Activated CD4-positive, alpha-beta T cell treated with anti-CD3 and anti-CD28 coated beads for 4 hours (primary cell): ENCODE measurements around the gene NOTUM.
"Not testable (repeated sequence)": the region's sequence is repeated elsewhere in the genome, so short reads cannot be mapped to it uniquely, and the experiment has no call there.

Experiments used
- DNase-seq, 2 donors: peaks; one replicate each; pipeline ENCODE4 v3.0.0-alpha.2; 2020

The NOTUM gene

DNA sequence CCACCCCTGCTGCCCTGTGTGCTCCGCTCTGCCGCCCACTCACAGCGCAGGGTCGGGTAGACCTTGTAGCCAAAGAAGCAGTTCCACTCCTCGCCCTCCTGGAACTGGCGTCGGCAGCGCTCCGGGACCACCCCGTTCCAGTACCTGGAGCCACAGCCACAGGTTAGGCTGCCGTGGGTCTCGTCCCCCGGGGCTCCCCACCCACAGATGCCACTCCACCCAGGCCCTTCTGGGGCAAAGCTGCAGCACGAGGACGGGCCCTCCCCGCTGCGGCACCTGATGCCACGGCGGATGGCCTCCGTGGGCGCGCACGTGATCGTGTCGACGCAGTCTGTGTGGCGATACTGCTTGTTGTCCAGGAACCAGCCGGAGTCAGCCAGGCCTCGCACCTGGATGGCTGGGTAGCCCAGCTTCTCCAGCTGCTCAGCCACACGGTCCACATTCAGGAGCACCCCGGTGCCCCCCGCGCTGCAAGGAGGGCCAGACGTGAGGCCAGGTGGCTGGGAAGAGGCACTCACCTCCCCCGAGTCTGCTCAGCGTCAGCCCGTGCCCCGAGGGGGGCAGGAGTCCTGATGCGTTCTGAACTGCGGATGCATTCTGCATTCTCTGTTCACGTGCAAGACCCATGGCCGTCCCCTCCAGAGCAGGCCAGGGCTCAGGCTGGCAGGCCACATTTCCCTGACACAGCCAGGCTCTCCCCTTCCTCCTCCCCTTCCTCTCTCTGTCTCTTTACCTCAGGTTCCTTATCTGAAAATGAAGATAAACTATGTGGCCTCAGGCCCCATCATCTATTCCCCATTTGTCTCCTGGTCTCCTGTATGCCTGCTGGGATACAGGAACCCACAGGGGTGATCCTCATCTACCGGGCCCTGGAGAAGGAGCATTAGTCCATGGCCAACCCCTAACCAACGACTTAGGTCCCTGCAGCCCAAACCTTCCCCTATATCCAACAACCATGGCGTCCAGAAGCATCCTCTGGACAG, 4.1 kb downstream of the NOTUM start:
- no peak for DNase-seq

DNA sequence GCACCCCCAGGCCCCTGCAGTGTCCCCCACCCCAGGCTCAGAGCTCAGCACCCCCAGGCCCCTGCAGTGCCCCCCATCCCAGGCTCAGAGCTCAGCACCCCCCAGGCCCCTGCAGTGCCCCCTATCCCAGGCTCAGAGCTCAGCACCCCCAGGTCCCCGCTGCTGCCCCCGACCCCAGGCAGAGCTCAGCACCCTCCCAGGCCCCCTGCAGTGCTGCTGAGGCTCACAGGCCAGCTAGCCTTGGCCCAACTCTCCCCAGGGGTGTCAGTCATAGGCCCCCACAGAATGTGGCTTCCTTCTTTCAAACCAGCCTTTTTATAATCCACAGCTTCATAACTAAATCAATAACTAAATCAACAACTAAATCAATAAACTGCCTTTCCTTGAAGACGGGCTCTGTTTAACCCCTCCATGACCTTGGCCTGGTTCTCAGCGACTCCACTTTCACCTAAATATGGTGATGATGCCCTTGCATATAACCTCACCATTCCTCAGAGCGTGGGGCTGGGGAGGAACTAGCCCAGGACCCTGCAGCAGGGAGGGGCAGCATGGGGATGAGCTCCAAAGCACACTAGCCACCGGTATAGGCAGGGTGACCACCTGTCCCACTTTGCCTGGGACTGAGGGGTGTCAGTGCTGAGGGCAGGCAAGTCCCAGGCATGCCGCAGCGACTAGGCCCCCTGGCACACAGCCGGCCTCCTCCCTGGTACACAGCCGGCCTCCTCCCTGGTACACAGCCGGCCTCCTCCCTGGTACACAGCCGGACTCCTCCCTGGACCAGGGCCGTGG, 5.0 kb downstream of the NOTUM start:
- no peak for DNase-seq

DNA sequence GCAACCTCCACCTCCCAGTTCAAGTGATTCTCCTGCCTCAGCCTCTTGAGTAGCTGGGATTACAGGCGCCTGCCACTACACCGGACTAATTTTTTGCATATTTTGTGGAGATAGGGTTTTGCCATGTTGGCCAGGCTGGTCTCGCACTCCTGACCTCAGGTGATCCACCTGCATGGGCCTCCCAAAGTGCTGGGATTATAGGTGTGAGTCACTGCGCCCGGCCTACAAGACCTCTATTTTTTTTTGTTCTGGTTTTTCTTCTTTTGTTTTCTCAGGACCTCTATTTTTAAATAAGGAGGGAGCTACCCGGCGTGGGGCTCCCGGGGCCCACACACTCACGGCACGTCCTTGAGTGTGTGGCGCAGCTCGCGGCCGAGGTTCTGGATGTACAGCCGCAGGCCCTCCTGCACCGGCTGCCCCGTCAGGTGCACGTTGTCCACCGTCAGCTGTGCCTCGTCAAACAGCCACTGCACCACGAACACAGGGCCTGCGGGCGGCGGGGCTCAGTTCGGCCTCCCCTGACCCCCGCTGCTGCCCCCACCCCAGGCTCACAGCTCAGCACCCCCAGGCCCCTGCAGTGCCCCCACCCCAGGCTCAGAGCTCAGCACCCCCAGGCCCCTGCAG, 5.8 kb downstream of the NOTUM start:
- DNase-seq, result no peak

DNA sequence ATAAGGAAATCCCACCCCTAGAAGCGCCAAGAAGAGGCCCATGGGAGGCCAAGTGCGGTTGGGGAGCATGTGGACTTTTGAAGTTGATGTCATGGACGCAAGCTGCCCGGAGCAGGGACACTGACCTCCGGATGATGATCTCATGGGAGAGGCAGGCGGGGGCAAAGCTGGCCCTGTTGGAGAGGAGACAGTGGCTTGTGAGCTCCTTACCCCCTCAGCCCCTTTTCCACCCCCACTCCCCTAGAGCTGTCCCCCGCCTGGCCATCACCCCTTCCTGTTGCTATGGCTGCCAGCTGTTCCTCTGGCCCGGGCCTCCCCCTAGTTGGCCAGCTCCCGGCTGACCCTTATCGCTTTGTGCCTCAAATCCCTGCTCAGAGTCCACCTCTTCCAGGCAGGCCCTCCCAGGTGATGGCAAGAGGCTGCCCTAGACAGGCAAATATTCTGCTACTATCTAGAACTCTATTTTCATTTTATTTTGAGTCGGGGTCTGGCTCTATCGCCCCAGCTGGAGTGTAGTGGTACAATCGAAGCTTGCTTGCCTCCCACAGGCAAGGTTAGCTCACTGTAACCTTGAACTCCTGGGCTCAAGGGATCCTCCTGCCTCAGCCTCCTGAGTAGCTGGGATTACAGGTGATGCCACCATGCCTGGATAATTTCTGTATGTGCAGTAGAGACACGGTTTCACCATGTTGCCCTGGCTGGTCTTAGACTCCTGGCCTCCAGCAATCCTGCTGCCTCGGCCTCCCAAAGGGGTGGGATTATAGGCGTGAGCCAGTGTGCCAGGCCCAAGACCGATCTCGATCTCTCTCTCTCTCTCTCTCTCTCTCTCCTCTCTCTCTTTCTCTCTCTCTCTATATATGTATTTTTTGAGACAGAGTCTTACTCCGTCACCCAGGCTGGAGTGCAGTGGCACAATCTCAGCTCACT, 6.6 kb downstream of the NOTUM start:
- no peak for DNase-seq

DNA sequence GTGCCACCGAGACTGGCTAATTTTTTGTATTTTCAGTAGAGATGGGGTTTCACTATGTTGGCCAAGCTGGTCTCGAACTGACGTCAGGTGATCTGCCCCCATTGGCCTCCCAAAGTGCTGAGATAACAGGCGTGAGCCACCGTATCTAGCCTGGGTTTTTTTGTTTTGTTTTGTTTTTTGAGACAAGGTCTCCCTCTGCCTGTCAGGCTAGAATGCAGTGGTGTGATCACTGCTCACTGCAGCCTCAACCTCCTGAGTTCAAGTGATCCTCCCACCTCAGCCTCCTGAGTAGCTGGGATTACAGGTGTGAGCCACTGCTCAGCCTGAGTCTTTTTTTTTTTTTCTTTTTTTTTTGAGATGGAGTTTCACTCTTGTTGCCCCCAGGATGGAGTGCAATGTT, 7.5 kb downstream of the NOTUM start:
- DNase-seq, result not testable (repeated sequence)

DNA sequence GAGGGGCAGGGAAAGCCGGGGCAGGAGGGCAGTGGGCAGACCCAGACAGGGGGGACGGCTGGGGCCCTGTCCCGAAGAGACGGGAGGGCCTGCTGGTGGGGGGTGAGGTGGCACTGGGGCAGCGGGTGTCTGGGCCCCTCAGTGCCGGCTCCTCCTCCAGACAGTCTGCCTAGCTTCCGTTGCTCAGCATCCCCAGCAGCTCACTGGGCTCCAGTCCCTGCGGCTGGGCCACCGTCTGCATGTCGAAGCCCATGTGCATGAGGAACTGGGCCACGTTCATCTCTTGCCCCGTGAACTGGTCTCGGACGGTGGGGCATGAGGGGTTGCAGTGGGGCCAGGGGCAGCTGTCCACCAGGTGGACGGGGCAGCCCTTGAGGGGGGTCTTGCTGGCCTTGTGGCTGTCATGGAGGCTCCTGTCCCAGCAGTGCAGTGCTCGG, 8.2 kb downstream of the NOTUM start:
- no peak for DNase-seq

DNA sequence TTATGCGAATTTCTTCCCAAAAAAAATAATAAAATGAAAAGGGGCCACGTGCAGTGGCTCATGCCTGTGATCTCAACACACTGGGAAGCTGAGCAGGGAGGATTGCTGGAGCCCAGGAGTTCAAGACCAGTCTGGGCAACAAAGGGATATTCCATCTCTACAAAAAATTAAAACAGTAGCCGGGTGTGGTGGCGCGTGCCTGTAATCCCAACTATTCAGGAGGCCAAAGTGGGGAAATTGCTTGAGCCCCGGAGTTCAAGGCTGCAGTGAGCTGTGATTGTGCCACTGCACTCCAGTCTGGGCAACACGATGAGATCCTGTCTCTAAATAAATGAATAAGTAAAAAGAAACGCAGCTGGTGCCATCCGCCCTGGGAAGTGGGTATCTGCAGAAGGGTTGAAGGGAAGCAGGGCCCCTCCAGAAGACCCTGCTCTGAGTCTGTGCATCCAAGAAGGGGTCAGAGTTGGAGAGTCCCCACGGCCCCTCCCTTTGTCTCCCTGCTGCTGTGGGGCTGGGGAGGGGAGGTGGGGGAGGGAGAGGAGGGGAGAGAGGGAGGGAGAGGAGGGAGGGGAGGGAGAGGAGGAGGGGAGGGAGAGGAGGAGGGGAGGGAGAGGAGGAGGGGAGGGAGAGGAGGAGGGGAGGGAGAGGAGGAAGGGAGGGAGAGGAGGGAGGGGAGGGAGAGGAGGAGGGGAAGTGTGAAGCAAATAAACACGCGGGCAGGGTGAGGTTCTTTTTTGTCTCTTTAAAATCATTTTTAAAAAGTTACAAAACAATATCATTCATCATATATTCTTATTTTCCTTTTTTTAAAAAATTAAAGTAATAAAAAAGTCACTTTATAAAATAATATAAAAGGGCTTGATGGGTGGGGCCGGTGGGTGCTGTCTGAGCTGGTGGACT, 9.0 kb downstream of the NOTUM start:
- DNase-seq, result no peak

DNA sequence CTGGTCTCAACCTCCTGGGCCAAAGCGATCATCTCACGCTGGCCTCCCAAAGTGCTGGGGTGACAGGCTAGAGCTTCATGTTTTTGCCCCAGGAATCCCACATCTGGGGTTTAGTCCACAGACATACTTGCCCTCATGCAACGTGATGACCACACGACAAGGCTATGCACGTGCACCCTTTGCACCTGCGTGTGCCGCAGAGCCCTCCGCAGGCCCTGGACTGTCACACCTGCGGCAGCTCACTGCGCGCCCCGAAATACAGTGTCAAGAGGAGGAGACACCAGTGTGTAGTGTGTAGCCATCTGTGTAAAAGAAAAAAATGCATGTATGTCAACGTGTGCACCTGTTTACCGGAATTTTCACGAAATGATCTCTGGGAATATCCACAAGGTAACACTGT, 10.5 kb downstream of the NOTUM start:
- DNase-seq, result no peak

DNA sequence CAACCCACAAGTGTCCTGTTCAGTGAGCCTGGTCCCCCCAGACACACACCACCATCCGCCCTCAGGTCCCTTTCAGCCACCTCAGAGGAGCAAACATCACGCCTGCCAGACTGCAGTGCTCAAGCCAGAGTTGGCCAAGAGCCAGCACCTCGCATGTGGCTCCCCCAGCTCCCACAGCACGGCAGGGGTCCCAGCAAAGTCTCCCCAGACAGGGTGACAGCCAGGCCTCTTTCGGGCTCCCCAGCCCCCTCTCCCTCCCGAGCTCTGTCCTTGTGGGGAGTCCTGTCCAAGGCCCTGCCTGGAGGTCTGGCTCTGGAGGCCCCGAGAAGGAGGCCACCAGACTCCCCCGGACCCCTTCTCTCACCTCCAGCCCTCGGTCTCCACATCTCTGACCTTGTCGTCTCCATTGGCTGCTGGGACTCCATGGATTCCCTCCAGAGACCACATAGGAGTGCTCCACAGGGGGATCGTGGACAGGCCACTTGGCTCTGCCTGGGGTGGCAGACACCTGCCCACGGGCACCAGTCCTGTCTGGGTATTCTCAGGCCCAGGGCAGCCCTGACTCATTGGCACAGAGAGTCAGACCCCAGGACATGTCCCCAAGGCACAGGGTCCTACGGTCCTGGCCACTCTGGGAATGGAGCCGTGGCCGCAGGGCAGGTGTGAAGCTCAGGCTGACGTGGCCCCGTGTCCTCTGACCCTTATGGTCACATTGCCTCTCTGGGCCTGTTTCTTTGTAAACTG, 12.2 kb downstream of the NOTUM start:
- no peak for DNase-seq

DNA sequence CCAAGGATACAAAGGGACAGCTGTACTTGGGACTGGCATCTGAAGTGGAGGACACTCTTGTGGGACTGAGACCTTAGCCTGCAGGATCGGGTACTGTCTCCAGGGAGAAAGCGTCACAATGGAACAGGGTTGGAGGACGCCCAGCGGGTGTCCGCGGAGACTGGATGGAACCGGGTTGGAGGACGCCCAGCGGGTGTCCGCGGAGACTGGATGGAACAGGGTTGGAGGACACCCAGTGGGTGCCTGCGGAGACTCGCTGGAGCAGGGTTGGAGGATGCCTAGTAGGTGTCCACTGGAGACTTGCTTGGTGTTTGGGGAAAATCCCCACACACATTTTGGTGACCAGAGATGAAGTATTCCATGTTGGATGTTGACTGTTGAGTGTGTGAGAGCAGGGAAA, 13.8 kb downstream of the NOTUM start, which contains the start of gene MYADML2:
Gene MYADML2 (minus strand): TSS at position 45 of the 400 bp plus-strand sequence. CDS start 5,492 bp downstream, outside the sequence.
- DNase-seq, result no peak

DNA sequence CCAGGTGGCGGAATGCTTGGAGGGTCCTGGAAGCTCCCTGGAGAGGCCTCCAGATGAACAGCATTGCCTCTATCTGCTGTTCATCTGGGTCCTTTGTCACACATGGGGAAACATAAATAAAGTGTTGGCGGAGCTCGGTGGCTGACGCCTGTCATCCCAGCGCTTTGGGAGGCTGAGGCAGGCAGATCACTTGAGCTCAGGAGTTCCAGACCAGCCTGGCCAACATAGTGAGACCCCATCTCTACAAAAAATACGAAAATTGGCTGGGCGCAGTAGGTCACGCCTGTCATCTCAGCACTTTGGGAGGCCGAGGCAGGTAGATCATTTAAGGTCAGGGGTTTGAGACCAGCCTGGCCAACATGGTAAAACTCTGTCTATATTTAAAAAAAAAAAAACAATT, 16.1 kb downstream of the NOTUM start:
- DNase-seq, result no peak

DNA sequence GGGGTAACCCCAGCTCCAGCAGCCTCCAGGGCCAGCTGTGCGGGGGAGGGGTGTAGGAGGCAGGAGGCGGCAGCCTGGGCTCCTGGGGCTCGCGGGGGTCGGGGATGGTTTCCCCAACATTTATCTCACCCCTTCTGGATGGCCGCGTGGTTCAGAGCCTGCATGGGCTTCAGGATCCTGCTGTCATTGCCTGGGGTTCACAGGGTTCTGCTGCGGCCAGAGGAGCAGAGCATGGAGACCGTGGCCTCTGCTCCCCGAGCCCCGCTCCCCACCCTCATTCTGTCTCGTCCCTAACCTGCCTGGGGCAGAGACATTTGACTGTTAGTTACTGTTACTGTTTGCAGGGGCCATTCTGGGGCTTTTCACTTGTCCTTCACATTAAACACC, 18.8 kb downstream of the NOTUM start:
- no peak for DNase-seq

DNA sequence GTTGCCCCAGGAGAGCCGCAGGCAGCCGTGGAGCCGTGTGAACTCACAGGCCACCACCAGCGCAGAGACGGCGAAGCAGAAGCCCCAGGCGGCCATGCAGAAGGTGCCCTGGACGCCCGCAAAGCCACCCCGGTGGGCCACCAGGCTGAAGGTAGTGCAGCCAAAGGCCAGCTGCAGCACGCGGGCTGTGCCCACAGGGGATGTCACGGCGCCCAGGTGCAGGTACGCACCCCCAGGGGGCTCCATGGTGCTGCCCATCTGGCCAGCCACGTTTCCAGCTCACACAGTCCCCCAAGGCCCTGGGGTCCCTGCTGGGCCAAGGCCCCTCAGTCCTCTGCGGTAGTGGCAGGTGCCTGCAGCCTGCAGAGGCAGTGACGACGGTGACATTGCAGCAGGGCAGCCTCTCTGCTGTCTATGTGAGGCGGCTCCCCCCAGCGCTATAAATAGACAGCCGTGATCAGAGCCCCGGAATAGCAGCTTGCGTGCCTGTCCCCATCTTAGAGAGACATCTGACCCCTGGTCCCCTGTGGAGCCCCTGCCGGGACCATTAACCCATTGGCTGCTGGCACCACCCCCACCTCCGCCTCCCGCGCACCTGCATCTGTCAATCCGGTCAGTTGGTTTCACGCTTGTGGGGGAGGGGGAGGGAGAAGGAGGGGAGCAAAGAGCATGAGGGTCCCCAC, 19.4 kb downstream of the NOTUM start:
- no peak for DNase-seq

DNA sequence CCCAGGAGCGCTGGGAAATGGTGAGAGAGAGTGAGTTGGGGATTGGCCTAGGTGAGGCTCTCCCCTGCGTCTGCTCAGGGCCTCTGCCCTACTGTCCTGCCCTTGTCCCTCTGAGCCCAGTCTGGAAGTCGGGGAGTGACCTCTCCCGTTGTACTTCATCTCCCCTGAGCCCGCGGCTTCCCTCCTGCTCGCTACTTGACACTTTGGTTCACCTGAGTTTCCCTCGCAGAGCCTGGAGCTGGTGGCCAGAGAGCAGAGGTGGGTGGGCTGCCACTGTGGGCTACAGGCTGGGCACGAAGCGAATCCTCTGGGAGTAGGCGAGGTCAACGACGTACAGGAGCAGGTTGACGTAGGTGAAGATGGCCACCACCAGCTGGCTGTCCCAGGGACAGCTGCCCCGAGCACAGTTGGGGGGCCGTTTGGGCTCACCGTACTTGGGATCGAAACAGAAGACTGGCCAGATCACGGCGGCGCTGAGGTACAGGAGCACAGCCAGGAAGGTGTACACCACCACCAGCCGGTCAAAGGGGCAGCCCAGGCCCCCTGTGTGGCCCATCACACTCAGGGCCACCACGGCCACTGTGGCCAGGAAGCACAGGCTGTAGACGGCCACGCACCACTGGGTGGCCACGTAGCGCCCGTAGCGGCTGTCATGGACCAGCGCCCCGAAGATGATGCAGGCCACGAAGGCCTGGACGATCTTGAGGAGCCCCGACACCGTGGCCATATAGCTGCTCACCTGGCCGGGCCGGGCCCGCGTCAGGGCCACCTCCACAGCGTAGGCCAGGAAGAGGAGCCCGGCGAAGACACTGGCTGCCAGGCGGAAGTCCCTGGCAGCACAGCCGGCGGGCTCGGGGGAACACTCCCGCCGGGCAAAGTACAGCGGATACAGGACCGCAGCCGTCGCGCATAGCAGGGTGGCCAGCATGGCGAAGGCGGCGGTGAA, 20.2 kb downstream of the NOTUM start:
- DNase-seq, result no peak

DNA sequence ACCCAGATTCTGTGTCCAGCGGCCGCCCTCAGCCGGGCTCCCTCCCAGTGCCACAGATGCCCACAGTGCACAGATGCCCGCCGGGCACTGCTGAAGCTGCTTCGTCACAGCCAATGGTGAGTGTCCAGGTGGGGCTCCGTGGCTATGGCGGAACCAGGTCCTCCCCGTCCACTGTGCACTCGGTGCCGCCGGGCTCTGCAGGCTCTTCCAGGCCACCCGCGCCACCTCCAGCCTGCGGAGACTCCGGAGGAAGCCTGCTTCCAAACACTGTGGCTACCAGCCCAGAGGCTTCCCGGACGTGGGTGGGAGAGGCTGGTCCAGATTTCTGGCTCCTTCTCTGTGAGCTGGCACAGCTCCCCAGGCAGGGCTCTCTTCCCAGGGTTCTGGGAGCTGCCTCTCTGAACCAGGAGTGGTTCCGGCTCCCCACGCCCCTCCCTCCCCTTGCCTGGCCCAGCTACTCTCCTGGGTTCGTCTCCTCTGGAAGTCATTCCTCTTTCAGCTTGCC, 21.1 kb downstream of the NOTUM start:
- no peak for DNase-seq

DNA sequence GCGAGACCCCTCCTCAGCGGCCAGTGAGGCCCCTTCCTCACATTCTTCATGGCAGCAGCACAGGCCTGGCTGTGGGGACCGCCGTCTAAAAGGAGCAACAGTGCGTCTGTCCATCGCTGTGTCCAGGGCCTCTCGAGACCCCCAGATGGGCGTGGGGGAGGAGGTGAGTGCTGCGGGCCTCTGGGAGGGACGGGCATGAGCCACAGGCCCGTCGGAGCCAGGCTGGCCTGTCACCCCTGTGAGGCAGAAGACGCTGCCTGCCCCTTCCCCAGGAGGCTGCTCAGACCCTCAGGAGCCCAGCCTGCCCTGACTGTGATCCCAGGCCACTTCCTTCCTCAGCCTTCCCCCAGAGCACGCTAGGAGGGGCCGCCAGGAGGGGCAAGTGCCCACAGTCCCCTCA, 21.8 kb downstream of the NOTUM start:
- no peak for DNase-seq

DNA sequence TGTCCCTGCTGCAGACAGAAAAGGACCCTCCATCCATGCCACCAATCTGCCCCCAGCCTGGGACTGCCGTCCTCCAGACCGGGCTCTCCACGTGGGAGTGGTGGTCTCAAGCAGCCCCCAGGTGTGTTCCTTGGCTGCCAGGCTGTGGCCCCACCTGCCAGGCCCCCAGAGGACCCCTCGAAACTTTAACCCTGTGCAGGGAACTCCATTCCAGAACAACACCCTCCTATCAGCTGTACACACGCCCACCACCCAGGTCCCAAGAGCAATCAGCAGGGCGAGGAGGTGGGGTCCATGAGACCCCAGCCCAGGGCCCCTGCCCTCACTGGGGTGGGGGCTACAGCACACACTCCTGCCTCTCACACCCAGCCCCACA, 25.3 kb downstream of the NOTUM start:
- DNase-seq, result no peak
